ENCODE results near the gene FRMPD4. TPM values are rescaled to one million over a fixed set of nuclear protein-coding genes. Genes with fewer than 3 reads are reported as not detected.

FRMPD4 gene
- total and polyA plus RNA-seq, 2 of the 13 experiments (the other 11 are each of a cell fraction or from before 2014, with no cell fraction given) = not detected

DNA sequence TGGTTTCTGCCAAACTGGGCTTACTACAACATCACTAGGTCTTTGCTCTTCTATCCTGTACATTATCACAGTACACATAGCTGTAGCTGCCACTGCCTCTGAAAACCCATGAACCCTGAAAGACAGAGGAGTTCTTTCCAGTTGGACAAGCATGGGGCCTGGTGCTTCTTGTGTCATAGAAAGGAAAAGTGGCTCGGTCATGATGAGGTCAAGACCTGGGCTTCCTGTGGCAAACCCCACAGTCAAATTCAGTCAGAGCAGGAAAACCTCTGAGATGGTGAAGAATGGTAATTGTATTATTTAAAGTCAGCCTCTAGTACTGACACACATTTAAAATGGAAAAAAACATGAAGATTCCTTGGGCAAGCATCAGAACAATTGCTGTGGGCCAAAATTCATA lies 519.6 kb downstream of the FRMPD4 start:
- Histone ChIP-seq H3K36me3 (replicated peaks in 1 of 2; ENCODE audit: control insufficient read depth in 1 of 2, insufficient read depth in 2 of 2, low read length in 2 of 2) (no peaks in the 10 kb centered on the region), H3K4me3 (replicated peaks in 1 of 3; ENCODE audit: insufficient read depth in 1 of 3, low read depth in 2 of 3, low read length in 3 of 3) (no peak overlapping the region), H3K9me3 (ENCODE audit: low read length) (no peaks in the 10 kb centered on the region), H3K79me2 (ENCODE audit: insufficient read depth, low read length) (no peaks in the 10 kb centered on the region), H3K4me2 (ENCODE audit: low read depth, low read length) (no peak overlapping the region), H3K4me1 (ENCODE audit: insufficient read depth, low read length) (no peaks in the 10 kb centered on the region), H3K27ac (ENCODE audit: extremely low read length, insufficient read depth, low read length) (no peak overlapping the region), H4K20me1 (ENCODE audit: insufficient read depth, low read length) (no peaks in the 10 kb centered on the region), H2AFZ (ENCODE audit: low read length) (no peak overlapping the region), H3K27me3 (ENCODE audit: control insufficient read depth in 1 of 2, insufficient read depth in 2 of 2, low read length in 2 of 2) (no peaks in the 10 kb centered on the region), H3K9ac (ENCODE audit: insufficient read depth, low read depth, low read length) (no peak overlapping the region)
- FAIRE-seq (no peak), DNase-seq (ENCODE audit: low spot score) (no peak), ATAC-seq (no peak)
- in situ Hi-C loops (cut with HindIII; ENCODE audit: extremely low pct_ligation_motif_present, low pct_unique_long_range_greater_than_20kb) = no loop called here
- WGBS (ENCODE audit: low lambda C conversion rate) = 0% methylated on average over 1 of the region's 1 CpG
- ChIA-PET POLR2A (no interaction called here), CTCF (ENCODE audit: low intra/inter-chr PET ratio, low total read pairs) (no interaction called here)
- intact Hi-C loops (cut with micrococcal nuclease; ENCODE audit: unreplicated experiment) = no loop called here
- BruUV-seq (replicated peaks) = no TSS peak
- no peak for TF ChIP-seq AHR (CRISPR knock-in tag; IDR thresholded peaks at IDR 0.05)
- no peak for TF ChIP-seq GABPB1 (CRISPR knock-in tag; IDR thresholded peaks at IDR 0.05)
- TF ChIP-seq ZNF605 (CRISPR knock-in tag; IDR thresholded peaks at IDR 0.05) = no peak
- TF ChIP-seq HNRNPH1 (optimal IDR thresholded peaks at IDR 0.05; ENCODE audit: low read depth, low read length) = no peak
- no peak for TF ChIP-seq ZFP1 (CRISPR knock-in tag; IDR thresholded peaks at IDR 0.05)
- TF ChIP-seq TEAD3 (CRISPR knock-in tag; optimal IDR thresholded peaks at IDR 0.05; ENCODE audit: borderline replicate concordance) = no peak
- no peak for TF ChIP-seq ZNF781 (CRISPR knock-in tag; IDR thresholded peaks at IDR 0.05; ENCODE audit: borderline replicate concordance, not compliant biosample characterization)

GRCh38 chrX:12661464-12661863 lies 523.2 kb downstream of the FRMPD4 start:
- Histone ChIP-seq H3K9me3 (ENCODE audit: low read length) (no peaks in the 10 kb centered on the region), H3K9ac (ENCODE audit: insufficient read depth, low read depth, low read length) (no peak overlapping the region), H3K27ac (ENCODE audit: extremely low read length, insufficient read depth, low read length) (no peak overlapping the region), H3K4me1 (ENCODE audit: insufficient read depth, low read length) (no peaks in the 10 kb centered on the region), H3K79me2 (ENCODE audit: insufficient read depth, low read length) (no peaks in the 10 kb centered on the region), H3K36me3 (replicated peaks in 1 of 2; ENCODE audit: control insufficient read depth in 1 of 2, insufficient read depth in 2 of 2, low read length in 2 of 2) (no peaks in the 10 kb centered on the region), H2AFZ (ENCODE audit: low read length) (no peak overlapping the region), H3K4me2 (ENCODE audit: low read depth, low read length) (no peak overlapping the region), H3K27me3 (ENCODE audit: control insufficient read depth in 1 of 2, insufficient read depth in 2 of 2, low read length in 2 of 2) (no peaks in the 10 kb centered on the region), H4K20me1 (ENCODE audit: insufficient read depth, low read length) (no peaks in the 10 kb centered on the region), H3K4me3 (replicated peaks in 1 of 3; ENCODE audit: insufficient read depth in 1 of 3, low read depth in 2 of 3, low read length in 3 of 3) (no peak overlapping the region)
- FAIRE-seq = no peak
- no peak for DNase-seq (ENCODE audit: low spot score)
- ChIA-PET CTCF (ENCODE audit: low intra/inter-chr PET ratio, low total read pairs) (no interaction called here), POLR2A (no interaction called here)
- BruUV-seq (replicated peaks) = no TSS peak
- in situ Hi-C loops (cut with HindIII; ENCODE audit: extremely low pct_ligation_motif_present, low pct_unique_long_range_greater_than_20kb) = no loop called here
- no peak for ATAC-seq
- intact Hi-C loops (cut with micrococcal nuclease; ENCODE audit: unreplicated experiment) = no loop called here
- WGBS (ENCODE audit: low lambda C conversion rate) = 8% methylated on average over 2 of the region's 2 CpGs
- TF ChIP-seq KLF9 (CRISPR knock-in tag; IDR thresholded peaks at IDR 0.05; ENCODE audit: low read depth) (no peak), MIXL1 (CRISPR knock-in tag; IDR thresholded peaks at IDR 0.05) (no peak), ZNF788 (CRISPR knock-in tag; IDR thresholded peaks at IDR 0.05; ENCODE audit: borderline replicate concordance) (no peak), ZNF547 (CRISPR knock-in tag; IDR thresholded peaks at IDR 0.05) (no peak), ZNF792 (CRISPR knock-in tag; IDR thresholded peaks at IDR 0.05) (no peak)
- TF ChIP-seq, protein P1, sequence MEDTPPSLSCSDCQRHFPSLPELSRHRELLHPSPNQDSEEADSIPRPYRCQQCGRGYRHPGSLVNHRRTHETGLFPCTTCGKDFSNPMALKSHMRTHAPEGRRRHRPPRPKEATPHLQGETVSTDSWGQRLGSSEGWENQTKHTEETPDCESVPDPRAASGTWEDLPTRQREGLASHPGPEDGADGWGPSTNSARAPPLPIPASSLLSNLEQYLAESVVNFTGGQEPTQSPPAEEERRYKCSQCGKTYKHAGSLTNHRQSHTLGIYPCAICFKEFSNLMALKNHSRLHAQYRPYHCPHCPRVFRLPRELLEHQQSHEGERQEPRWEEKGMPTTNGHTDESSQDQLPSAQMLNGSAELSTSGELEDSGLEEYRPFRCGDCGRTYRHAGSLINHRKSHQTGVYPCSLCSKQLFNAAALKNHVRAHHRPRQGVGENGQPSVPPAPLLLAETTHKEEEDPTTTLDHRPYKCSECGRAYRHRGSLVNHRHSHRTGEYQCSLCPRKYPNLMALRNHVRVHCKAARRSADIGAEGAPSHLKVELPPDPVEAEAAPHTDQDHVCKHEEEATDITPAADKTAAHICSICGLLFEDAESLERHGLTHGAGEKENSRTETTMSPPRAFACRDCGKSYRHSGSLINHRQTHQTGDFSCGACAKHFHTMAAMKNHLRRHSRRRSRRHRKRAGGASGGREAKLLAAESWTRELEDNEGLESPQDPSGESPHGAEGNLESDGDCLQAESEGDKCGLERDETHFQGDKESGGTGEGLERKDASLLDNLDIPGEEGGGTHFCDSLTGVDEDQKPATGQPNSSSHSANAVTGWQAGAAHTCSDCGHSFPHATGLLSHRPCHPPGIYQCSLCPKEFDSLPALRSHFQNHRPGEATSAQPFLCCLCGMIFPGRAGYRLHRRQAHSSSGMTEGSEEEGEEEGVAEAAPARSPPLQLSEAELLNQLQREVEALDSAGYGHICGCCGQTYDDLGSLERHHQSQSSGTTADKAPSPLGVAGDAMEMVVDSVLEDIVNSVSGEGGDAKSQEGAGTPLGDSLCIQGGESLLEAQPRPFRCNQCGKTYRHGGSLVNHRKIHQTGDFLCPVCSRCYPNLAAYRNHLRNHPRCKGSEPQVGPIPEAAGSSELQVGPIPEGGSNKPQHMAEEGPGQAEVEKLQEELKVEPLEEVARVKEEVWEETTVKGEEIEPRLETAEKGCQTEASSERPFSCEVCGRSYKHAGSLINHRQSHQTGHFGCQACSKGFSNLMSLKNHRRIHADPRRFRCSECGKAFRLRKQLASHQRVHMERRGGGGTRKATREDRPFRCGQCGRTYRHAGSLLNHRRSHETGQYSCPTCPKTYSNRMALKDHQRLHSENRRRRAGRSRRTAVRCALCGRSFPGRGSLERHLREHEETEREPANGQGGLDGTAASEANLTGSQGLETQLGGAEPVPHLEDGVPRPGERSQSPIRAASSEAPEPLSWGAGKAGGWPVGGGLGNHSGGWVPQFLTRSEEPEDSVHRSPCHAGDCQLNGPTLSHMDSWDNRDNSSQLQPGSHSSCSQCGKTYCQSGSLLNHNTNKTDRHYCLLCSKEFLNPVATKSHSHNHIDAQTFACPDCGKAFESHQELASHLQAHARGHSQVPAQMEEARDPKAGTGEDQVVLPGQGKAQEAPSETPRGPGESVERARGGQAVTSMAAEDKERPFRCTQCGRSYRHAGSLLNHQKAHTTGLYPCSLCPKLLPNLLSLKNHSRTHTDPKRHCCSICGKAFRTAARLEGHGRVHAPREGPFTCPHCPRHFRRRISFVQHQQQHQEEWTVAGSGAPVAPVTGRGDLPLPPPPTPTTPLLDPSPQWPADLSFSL (CRISPR knock-in tag; IDR thresholded peaks at IDR 0.05) = no peak
- TF ChIP-seq, protein P2, sequence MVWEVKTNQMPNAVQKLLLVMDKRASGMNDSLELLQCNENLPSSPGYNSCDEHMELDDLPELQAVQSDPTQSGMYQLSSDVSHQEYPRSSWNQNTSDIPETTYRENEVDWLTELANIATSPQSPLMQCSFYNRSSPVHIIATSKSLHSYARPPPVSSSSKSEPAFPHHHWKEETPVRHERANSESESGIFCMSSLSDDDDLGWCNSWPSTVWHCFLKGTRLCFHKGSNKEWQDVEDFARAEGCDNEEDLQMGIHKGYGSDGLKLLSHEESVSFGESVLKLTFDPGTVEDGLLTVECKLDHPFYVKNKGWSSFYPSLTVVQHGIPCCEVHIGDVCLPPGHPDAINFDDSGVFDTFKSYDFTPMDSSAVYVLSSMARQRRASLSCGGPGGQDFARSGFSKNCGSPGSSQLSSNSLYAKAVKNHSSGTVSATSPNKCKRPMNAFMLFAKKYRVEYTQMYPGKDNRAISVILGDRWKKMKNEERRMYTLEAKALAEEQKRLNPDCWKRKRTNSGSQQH (CRISPR knock-in tag; IDR thresholded peaks at IDR 0.05; ENCODE audit: low read depth) = no peak

All from HepG2 (cell line).